Heart left ventricle (tissue), 13 donors: ENCODE measurements around the gene HDAC8.

Experiments
- CTCF ChIP-seq, 12 donors: fragments of 200-600 bp; sonication (generic) in 4 of 12; IDR thresholded peaks; one replicate each; pipeline versions ENCODE4 v1.5.0 to v1.8.0; 2018 to 2022; ENCODE audit warnings: antibody characterized with exemption in 12 of 12, mild to moderate bottlenecking in 5 of 12
- POLR2A ChIP-seq, 2 donors: fragments of 450-650 bp; IDR thresholded peaks; one replicate each; pipeline ENCODE4 v1.6.1; 2017; ENCODE audit warnings: antibody characterized with exemption in 2 of 2, mild to moderate bottlenecking in 2 of 2, moderate library complexity in 2 of 2
- donor health status: ischemic (EF 13 %, LVEDD 7.1; RV severe dilation, severe dysfunction).
- donor health status: DM: no; HTN: yes; CAD: no.
- donor health status: DM: no; HTN: no; CAD: no.
- donor health status: ischemic (EF 25% LVEDD 6.9; RV normal size, moderate dysfunction).
- donor health status: ischemic (EF 25% LVEDD 5.7; RV mildly dilated, moderate dysfunction).
- donor health status: ischemic (EF 35%, LVEDD 5.7; RV mildly dilated, moderate dysfunction).
- donor health status: nonischemic (EF 11% LVEDD 7.7; RV severe dilation, severe dysfunction).
- donor health status: DM: yes; HTN: yes; CAD: no.
- donor health status: PGD.
- donor health status: ischemic (EF 29% LVEDD 5.4; RV normal size, mild dysfunction).
- donor health status: nonischemic (EF 23%, LVEDD 6.1; RV moderate dilation, normal function).

- TF ChIP-seq CTCF (IDR thresholded peaks at IDR 0.05) (no peak), POLR2A (IDR thresholded peaks at IDR 0.05) (no peak)
Observed at GRCh38 chrX:72536542-72536941, 36.1 kb downstream of the HDAC8 start.
